HG03565 (cell line): ENCODE measurements around the gene TMEM214.

Source experiments
- ATAC-seq: cut with Tn5 transposase; IDR thresholded peaks from one replicate; pipeline ENCODE4 v1.9.1; 2021; ENCODE audit warnings: mild to moderate bottlenecking, moderate library complexity; ENCODE audit not compliant: unreplicated experiment

TMEM214 gene

DNA sequence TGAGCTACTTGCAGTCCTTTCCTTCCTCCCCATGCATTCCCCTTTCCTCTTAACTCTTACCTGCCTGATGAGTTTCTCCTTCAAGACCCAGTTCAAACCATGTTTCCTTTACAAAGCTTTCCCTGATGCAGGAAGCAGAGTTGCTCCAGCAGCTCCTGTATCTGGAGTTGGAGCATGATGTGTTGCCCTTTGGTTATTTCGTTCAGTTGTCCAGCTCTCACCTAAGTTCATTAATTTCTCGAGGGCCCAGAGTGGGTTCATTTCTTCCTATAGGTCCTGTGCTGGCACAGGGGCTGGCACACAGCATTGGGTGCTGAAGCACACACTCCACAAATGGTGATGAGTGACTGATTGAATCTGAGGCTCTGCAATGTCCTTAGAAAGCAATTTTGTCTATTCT is 23.0 kb upstream of the TMEM214 start:
- no peak for ATAC-seq

DNA sequence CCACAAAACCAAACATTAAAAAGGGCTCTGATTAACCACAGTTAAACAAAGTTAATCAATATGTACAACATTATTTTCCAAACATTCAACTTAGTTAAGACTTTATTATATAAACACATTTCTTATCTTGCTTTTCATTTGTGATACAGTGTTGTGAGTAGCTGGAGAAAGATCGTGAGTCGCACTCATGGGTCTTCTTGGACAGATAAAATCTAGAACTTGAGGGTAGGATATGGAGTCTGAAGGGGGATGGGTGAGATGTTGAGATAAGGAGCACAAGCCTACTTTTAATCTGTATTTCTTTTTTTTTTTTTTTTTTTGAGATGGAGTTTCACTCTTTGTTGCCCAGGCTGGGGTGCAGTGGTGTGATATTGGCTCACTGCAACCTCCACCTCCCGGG is 22.6 kb upstream of the TMEM214 start:
- no peak for ATAC-seq

GRCh38 chr2:27013738-27014137 is 19.0 kb upstream of the TMEM214 start:
- no peak for ATAC-seq

DNA sequence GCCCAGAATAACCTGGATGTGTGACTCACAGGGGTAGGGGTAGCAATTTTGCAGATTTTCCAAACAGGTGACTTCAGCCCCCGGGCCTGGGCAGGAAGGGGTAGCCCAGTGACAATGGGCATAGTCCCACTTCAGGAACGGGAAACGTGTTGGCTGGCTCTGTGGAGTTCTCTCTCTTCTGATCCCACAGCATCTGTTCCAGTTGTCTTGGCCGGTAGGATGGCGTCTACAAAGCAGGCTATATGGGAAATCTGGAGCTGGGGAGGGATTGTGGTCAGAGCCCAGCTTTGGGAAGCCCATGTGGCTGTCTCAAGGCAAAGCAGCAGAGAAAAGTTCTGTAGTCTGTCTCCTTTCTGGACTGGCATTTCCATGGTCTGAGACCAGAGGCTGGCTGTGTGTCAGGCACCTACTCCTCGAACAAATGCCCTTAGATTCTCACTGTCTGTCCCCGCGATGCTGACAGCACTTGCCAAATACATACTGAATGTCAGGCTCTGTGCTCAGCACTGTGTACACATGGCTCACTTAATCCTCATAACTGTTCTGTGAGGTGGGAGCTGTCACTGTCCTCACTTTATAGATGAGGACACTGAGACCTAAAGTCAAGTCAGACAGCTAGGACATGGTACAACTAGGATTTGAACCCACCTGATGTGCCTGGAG is 17.9 kb upstream of the TMEM214 start:
- ATAC-seq, result no peak

GRCh38 chr2:27016801-27017325 is 15.9 kb upstream of the TMEM214 start:
- ATAC-seq, result no peak

- ATAC-seq, result no peak
Observed at GRCh38 chr2:27018142-27018541, 14.6 kb upstream of the TMEM214 start.

DNA sequence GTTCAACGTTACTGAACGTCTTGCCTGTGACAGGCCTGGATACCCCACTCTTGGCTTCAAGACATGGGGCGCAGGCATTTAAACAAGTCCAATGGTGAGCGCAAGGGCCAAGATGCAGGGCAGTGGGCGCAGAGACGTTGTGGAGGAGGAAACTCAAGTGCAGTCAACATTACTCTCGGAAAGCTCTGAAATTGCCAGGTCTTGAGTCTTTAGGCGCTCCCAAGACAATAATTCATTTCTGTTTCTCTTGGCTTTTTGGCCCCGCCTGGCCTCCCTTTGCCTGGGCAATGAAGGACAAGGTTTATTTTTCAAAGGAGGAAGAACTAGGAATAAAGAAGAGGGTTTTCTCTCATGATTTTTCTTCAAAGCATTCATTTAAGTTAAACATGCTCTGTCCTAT is 13.3 kb upstream of the TMEM214 start:
- ATAC-seq, result no peak

DNA sequence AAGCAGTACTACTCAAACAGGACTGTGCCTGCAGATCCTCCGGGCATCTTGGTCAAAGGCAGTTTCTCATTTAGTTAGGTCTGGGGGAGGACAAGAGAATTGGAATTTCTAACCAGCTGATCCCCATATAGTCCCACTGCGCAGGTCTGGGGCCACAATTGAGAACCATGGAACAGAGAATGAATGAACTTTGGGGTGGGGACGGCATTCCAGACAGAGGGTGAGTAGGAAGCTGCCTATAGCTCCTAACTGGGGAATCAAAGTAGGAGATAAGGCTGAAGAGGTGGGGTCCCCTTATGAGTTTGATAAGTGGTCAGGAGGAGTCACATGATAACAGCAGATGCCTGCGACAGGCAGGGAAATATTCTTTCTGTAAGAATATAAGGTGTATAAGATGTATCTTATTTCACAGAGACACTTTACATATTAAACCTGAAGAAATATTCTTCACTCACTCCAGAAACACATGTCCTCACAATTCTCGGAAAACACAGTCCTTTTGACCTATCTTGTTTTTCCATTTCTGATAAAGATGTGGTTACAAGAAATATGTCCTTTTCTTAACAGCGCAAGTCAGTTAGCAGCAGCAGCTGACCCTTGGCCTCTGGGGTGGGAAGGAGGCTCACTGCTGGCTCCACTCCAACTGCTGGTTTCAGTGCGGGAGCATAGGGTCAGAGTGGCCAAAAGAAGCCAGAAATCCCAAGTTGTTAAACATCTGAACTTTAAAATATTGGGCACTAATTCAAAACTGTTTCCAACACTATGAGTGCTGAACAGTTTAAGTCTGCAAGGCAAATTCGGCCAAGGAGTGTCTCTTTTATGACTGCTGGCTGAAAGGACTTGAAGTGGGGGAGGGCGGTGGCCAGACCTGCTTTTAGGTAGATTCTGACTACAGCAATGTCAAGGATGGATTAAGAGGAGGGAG is 12.6 kb upstream of the TMEM214 start:
- ATAC-seq, result no peak

- ATAC-seq, result no peak
Observed at GRCh38 chr2:27021253-27022049, 11.3 kb upstream of the TMEM214 start.

GRCh38 chr2:27023740-27024139 is 9.0 kb upstream of the TMEM214 start:
- no peak for ATAC-seq

DNA sequence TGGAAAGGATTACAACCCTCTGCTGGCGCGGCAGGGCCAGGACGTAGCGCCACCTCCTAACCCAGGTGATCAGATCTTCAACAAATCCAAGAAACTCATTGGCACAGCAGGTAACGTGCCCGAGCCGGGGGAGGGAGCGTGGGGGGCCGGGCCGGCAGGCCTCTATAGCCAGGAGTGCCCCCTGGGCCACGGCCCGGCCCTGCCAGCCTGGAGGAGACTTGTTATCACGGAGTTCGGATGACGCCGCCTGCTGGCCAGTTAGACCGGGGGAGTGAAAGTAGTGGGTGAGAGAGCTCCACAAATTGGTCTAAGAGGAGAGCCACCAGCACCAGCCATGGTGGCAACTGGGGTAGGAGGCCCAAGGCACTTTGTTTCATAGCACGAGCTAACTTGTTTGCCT is 8.6 kb upstream of the TMEM214 start:
- ATAC-seq, result no peak

GRCh38 chr2:27024812-27025211 is 8.0 kb upstream of the TMEM214 start:
- ATAC-seq, result no peak

- no peak for ATAC-seq
Observed at GRCh38 chr2:27025281-27025800, 7.4 kb upstream of the TMEM214 start.

- no peak for ATAC-seq
Observed at GRCh38 chr2:27025861-27026851, 6.6 kb upstream of the TMEM214 start.

- ATAC-seq, result no peak
Observed at GRCh38 chr2:27027211-27027651, 5.5 kb upstream of the TMEM214 start.

- no peak for ATAC-seq
Observed at GRCh38 chr2:27029051-27029450, 3.7 kb upstream of the TMEM214 start.

DNA sequence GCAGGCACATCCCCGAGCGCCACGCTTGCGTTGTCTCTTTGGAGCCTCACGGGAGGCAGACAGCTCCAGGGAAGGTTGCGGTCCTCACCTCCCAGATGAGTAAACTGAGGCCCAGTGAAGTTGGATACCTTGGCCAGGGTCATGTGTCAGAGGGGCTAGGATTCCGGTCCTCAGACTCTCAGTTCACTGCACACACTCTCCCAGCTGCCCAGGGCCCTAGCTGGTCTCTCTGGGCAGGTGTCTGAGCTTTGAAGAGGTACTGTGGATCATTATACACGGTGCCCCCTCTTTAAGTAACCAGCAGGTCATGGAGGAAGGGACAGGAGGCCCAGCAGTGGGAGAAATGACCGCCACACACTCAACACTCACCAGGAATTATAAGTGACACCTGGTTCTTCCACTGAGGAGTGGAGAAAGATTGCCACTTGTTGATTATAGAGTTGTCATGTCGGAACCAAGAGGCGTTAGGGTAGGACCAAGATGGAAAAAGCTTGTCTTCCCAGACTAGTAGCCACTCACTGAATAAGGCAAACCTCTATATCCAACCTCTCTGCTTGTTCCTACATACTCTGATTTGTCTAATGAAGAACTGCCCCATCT is 588 bp downstream of the TMEM214 start:
- ATAC-seq, result no peak

GRCh38 chr2:27038012-27038411 is 5.2 kb downstream of the TMEM214 start:
- ATAC-seq, result no peak

GRCh38 chr2:27038631-27039339 is 6.0 kb downstream of the TMEM214 start:
- ATAC-seq, result no peak
